OCI-LY1 (cell line): Measurements from ENCODE around the gene TRA2A.
A peak's percentile ranks its signal among the peaks of the same experiment; 100 is the strongest.

Experiments
- H2AFZ ChIP-seq: fragments of 200-600 bp; sonication (generic), shearing (Covaris generic); 2 replicates; pipeline ENCODE4 v1.6.0; 2014; ENCODE audit warnings: antibody characterized with exemption, mild to moderate bottlenecking, low read length
- H3F3A ChIP-seq: fragments of 200-600 bp; sonication (generic), shearing (Covaris generic); 2 replicates; pipeline ENCODE4 v1.6.0; 2014; ENCODE audit warnings: mild to moderate bottlenecking, antibody characterized with exemption, low read length, moderate library complexity; ENCODE audit not compliant: insufficient read depth
- H3K27ac ChIP-seq: fragments of 200-600 bp; sonication (generic); 2 replicates; pipeline ENCODE4 v1.5.1; 2014; ENCODE audit warnings: low read length, mixed run types, mild to moderate bottlenecking, low read depth; ENCODE audit not compliant: poor library complexity, severe bottlenecking
- H3K27me3 ChIP-seq: fragments of 200-600 bp; sonication (generic); 2 replicates; pipeline ENCODE4 v1.6.0; 2014; ENCODE audit warnings: antibody characterized with exemption, mild to moderate bottlenecking, low read length, moderate library complexity; ENCODE audit not compliant: insufficient read depth
- H3K36me3 ChIP-seq: fragments of 200-600 bp; sonication (generic); 2 replicates; pipeline ENCODE4 v1.6.1; 2014; ENCODE audit warnings: mild to moderate bottlenecking, antibody characterized with exemption, low read length, moderate library complexity, mixed read lengths; ENCODE audit not compliant: insufficient read depth
- H3K4me1 ChIP-seq: fragments of 200-600 bp; sonication (generic); 2 replicates; pipeline ENCODE4 v1.5.1; 2014; ENCODE audit warnings: mild to moderate bottlenecking, low read length, moderate library complexity; ENCODE audit not compliant: insufficient read depth, severe bottlenecking
- H3K4me2 ChIP-seq: fragments of 200-600 bp; sonication (generic), shearing (Covaris generic); 2 replicates; pipeline ENCODE4 v1.6.1; 2014; ENCODE audit warnings: low read length
- H3K4me3 ChIP-seq: fragments of 200-600 bp; sonication (generic); 2 replicates; pipeline ENCODE4 v1.5.1; 2014; ENCODE audit warnings: low read length, low read depth, mild to moderate bottlenecking, mixed read lengths; ENCODE audit not compliant: poor library complexity, severe bottlenecking
- H3K79me2 ChIP-seq: fragments of 200-600 bp; shearing (Covaris generic); 2 replicates; pipeline ENCODE4 v1.6.1; 2016; ENCODE audit warnings: mixed run types, low read length, mixed read lengths; ENCODE audit not compliant: insufficient read depth
- H3K9ac ChIP-seq: fragments of 200-600 bp; sonication (generic), shearing (Covaris generic); 2 replicates; pipeline ENCODE4 v1.6.1; 2014; ENCODE audit warnings: mild to moderate bottlenecking, low read length, mixed read lengths
- H3K9me2 ChIP-seq: fragments of 200-600 bp; sonication (generic), shearing (Covaris generic); 2 replicates; pipeline ENCODE4 v1.6.1; 2014; ENCODE audit warnings: low read depth, mild to moderate bottlenecking, low read length, mixed read lengths
- H3K9me3 ChIP-seq: fragments of 200-600 bp; shearing (Covaris generic); 2 replicates; pipeline ENCODE4 v1.6.1; 2014; ENCODE audit warnings: low read length, mixed read lengths
- H4K20me1 ChIP-seq: fragments of 200-600 bp; sonication (generic), shearing (Covaris generic); 2 replicates; pipeline ENCODE4 v1.6.0; 2016; ENCODE audit warnings: mild to moderate bottlenecking, low read length; ENCODE audit not compliant: insufficient read depth
- EZH2 ChIP-seq: fragments of 200-600 bp; sonication (generic), shearing (Covaris generic); IDR thresholded peaks from 2 replicates; pipeline ENCODE4 v1.8.0; 2017; ENCODE audit warnings: borderline replicate concordance, mixed run types, mild to moderate bottlenecking, antibody characterized with exemption, low read length, moderate library complexity, mixed read lengths
- TF ChIP-seq, protein P1 (sequence below): fragments of 200-600 bp; sonication (generic), shearing (Covaris generic); IDR thresholded peaks from 2 replicates; pipeline ENCODE4 v1.5.1; 2017; ENCODE audit warnings: mild to moderate bottlenecking, antibody characterized with exemption, low read length, moderate library complexity, mixed read lengths

TRA2A gene

DNA sequence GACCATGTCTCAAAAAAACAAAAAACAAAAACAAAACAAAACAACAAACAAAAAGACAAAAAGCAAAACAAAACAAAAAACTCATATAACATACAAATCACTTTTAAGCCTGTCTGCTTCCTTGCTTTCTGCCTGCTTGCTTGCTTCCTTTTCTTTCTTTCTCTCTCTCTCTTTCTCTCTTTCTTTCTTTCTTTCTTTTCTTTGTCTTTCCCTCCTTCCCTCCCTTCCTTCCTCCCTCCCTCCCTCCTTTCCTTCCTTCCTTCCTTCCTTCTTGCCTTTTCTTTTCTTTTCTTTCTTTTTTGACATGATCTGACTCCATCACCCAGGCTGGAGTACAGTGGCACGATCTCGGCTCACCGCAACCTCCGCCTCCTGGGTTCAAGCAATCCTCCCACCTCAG lies 15.9 kb upstream of the TRA2A start:
- no peak overlapping the region for H2AFZ ChIP-seq
- TF ChIP-seq, protein P1, sequence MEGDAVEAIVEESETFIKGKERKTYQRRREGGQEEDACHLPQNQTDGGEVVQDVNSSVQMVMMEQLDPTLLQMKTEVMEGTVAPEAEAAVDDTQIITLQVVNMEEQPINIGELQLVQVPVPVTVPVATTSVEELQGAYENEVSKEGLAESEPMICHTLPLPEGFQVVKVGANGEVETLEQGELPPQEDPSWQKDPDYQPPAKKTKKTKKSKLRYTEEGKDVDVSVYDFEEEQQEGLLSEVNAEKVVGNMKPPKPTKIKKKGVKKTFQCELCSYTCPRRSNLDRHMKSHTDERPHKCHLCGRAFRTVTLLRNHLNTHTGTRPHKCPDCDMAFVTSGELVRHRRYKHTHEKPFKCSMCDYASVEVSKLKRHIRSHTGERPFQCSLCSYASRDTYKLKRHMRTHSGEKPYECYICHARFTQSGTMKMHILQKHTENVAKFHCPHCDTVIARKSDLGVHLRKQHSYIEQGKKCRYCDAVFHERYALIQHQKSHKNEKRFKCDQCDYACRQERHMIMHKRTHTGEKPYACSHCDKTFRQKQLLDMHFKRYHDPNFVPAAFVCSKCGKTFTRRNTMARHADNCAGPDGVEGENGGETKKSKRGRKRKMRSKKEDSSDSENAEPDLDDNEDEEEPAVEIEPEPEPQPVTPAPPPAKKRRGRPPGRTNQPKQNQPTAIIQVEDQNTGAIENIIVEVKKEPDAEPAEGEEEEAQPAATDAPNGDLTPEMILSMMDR = no peak
- no peak for TF ChIP-seq EZH2
- no peaks in the 10 kb centered on the region for H4K20me1 ChIP-seq
- H3K9me3 ChIP-seq = no peaks in the 10 kb centered on the region
- no peak overlapping the region for H3K27ac ChIP-seq
- H3K4me2 ChIP-seq = no peak overlapping the region
- H3K4me1 ChIP-seq = peaks cover 17% of the 10 kb centered on the region
- no peak overlapping the region for H3K9ac ChIP-seq
- H3K27me3 ChIP-seq = no peaks in the 10 kb centered on the region; the same call in 1 of the 2 replicates
- no peaks in the 10 kb centered on the region for H3K79me2 ChIP-seq
- H3K4me3 ChIP-seq = no peak overlapping the region
- peaks cover 5% of the 10 kb centered on the region for H3F3A ChIP-seq
- no peaks in the 10 kb centered on the region for H3K36me3 ChIP-seq
- H3K9me2 ChIP-seq = no peaks in the 10 kb centered on the region

DNA sequence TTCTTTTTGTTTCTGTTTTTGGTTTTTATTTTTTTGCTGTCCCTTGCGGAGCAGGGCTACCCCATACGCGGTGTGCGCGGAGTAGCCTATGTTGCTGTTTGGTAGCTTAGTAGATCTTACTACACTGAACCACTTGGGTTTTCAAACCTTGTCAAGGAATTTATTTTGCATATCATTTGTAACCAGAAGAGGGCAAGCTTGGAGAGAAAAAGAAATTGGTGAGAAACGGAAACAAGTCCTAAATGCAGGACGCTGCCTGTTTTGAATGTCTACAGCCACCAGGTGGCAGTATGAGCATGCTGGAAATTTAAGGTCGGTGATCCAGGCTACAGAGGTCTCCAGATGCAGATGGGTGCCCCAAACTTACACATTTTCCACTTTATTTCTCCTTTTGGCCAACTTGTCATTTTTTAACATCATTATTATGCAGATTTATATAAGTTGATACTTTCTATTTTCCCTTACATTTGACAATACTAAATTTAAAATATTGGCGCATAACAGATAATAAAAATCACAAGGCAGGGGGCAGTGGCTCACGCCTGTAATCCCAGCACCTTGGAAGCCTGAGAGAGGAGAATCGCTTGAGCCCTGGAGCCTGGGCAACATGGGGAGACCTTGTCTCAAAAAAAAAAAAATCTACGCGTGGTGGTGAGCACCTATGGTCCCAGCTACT lies 15.3 kb upstream of the TRA2A start:
- H3K9me2 ChIP-seq = no peaks in the 10 kb centered on the region
- no peak overlapping the region for H2AFZ ChIP-seq
- H3K4me3 ChIP-seq = no peak overlapping the region
- H3K9me3 ChIP-seq = no peaks in the 10 kb centered on the region
- H3K27me3 ChIP-seq = no peaks in the 10 kb centered on the region; the same call in 1 of the 2 replicates
- H3K4me2 ChIP-seq = peak overlapping the region; percentile 44
- H4K20me1 ChIP-seq = no peaks in the 10 kb centered on the region
- H3K79me2 ChIP-seq = no peaks in the 10 kb centered on the region
- peaks cover 17% of the 10 kb centered on the region for H3K4me1 ChIP-seq
- peaks cover 5% of the 10 kb centered on the region for H3F3A ChIP-seq
- H3K36me3 ChIP-seq = no peaks in the 10 kb centered on the region
- TF ChIP-seq, protein P1 = peak; percentile 99
- no peak for TF ChIP-seq EZH2
- no peak overlapping the region for H3K27ac ChIP-seq
- no peak overlapping the region for H3K9ac ChIP-seq

DNA sequence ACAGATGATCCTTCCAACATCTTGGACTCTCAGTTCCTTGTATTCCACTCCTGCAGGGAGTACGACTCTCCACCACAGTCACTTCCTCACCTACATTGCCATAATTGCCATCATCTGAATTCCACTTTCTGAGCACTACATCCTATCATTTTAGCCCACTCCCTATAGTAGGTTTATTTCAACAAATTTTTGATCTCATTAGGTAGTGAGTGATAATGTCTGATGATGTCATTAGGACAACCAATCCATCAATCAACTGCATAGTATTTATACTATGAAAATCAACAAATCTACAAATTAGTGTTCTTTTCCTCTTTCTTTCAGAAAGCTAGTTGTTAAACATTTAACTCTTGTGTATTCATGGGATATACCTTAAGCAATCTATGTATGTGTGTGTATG lies 13.7 kb upstream of the TRA2A start:
- H3F3A ChIP-seq = peaks cover 5% of the 10 kb centered on the region
- no peaks in the 10 kb centered on the region for H3K9me3 ChIP-seq
- no peak overlapping the region for H3K4me3 ChIP-seq
- no peak overlapping the region for H2AFZ ChIP-seq
- no peaks in the 10 kb centered on the region for H4K20me1 ChIP-seq
- peaks cover 23% of the 10 kb centered on the region for H3K4me1 ChIP-seq
- H3K27me3 ChIP-seq = no peaks in the 10 kb centered on the region
- no peaks in the 10 kb centered on the region for H3K79me2 ChIP-seq
- H3K9ac ChIP-seq = no peak overlapping the region; the same call in 1 of the 2 replicates
- no peaks in the 10 kb centered on the region for H3K9me2 ChIP-seq
- H3K4me2 ChIP-seq = no peak overlapping the region
- TF ChIP-seq, protein P1 = no peak
- no peak for TF ChIP-seq EZH2
- peak overlapping the region; percentile 48 for H3K27ac ChIP-seq
- no peaks in the 10 kb centered on the region for H3K36me3 ChIP-seq
